Measurements from ENCODE around the gene BUB3. TPM values are rescaled to one million over a fixed set of nuclear protein-coding genes. Genes with fewer than 3 reads are reported as not detected.
A peak's percentile ranks its signal among the peaks of the same experiment; 100 is the strongest.

BUB3 gene
- total and polyA plus RNA-seq, 8 donors = 33.4 to 160 (median 62.4) TPM

DNA sequence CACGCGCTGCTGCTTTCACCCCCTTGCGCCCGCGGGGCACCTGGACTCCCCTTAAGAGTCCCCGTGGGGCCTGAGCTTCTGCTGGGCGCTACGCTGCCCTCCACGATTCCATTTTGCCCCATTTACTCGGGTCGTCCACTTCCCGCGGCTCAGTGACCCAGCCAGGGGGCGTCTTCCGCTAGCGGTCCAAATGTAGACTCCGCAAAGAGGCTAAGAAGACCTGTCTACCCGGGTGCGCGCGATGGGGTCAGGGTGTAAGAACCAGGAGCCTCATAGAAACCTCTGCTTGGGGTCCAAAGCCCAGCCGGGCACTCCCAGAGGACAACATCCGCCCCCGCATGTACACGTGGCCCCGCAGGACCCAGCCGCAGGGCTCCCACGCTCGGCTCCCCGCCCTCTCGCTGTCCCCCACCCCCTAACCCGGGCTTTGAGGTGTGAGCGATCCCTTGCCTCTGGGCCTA lies 11.5 kb upstream of the BUB3 start:
- intact Hi-C loops (cut with DNase I; ENCODE audit: low total_unique reads) = no loop called here
- Histone ChIP-seq H3K27ac (no peak overlapping the region), H3K27me3 (peaks cover 84 to 100% (median 100%) of the 10 kb centered on the region in 3 donors), H3K4me3 (peak overlapping the region in 1 of 4 donors; percentile 8), H3K36me3 (no peaks in the 10 kb centered on the region), H3K9me3 (no peaks in the 10 kb centered on the region), H3K4me1 (peaks cover 14 to 61% (median 40%) of the 10 kb centered on the region in 4 donors)
- 2 to 8% (median 5%) methylated on average over 21 to 33 of the region's 33 CpGs for WGBS, 5 donors
- no peak for DNase-seq
- TF ChIP-seq POLR2A (IDR thresholded peaks at IDR 0.05) = no peak

DNA sequence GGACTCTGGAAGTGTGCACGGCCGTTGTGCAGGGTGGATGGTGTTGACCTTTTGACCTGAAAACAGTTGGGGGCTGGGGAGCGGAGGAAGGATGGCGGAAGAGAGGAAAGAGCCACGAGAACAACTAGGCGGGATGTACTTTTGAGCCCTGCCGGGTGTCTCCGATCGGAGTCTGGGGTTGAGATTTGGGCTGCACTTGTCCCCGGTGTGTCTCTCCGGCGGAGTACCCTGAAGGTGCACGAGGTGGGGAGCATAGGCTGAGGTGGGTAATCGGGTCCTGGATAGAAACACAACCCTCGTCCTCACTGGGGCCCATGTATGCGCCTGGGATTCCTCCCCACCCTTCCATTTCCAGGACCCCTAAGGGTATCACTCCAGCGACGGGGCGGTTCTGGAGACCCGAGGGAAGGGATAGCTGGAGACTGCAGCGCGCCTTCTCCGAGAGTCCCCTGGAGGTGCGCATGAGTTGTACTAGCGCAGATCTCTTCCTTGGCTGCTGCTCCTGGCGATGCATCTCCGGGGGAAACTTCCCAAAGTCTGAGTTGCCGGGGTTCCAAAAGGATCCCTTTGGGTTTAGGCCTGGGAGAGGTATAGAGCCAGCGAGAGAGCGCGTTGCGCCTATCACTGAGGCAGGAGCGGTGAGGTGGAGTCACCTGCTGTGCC lies 10.9 kb upstream of the BUB3 start:
- no peaks in the 10 kb centered on the region for H3K36me3 ChIP-seq
- DNase-seq = no peak
- H3K27ac ChIP-seq = no peak overlapping the region
- no peak overlapping the region for H3K4me3 ChIP-seq
- WGBS, 5 donors = 5 to 10% (median 8%) methylated on average over 31 to 33 of the region's 33 CpGs
- H3K4me1 ChIP-seq = peaks cover 13 to 64% (median 44%) of the 10 kb centered on the region in 4 donors
- H3K27me3 ChIP-seq = peaks cover 88 to 100% (median 100%) of the 10 kb centered on the region in 3 donors
- intact Hi-C loops (cut with DNase I; ENCODE audit: low total_unique reads) = no loop called here
- H3K9me3 ChIP-seq = no peaks in the 10 kb centered on the region
- TF ChIP-seq, protein P1, sequence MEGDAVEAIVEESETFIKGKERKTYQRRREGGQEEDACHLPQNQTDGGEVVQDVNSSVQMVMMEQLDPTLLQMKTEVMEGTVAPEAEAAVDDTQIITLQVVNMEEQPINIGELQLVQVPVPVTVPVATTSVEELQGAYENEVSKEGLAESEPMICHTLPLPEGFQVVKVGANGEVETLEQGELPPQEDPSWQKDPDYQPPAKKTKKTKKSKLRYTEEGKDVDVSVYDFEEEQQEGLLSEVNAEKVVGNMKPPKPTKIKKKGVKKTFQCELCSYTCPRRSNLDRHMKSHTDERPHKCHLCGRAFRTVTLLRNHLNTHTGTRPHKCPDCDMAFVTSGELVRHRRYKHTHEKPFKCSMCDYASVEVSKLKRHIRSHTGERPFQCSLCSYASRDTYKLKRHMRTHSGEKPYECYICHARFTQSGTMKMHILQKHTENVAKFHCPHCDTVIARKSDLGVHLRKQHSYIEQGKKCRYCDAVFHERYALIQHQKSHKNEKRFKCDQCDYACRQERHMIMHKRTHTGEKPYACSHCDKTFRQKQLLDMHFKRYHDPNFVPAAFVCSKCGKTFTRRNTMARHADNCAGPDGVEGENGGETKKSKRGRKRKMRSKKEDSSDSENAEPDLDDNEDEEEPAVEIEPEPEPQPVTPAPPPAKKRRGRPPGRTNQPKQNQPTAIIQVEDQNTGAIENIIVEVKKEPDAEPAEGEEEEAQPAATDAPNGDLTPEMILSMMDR (IDR thresholded peaks at IDR 0.05) = no peak
- no peak for TF ChIP-seq POLR2A (IDR thresholded peaks at IDR 0.05)
- TF ChIP-seq POLR2AphosphoS5 (IDR thresholded peaks at IDR 0.05) = no peak
- no peak for TF ChIP-seq EP300 (IDR thresholded peaks at IDR 0.05)

GRCh38 chr10:123143825-123144168 lies 10.4 kb upstream of the BUB3 start:
- intact Hi-C loops (cut with DNase I; ENCODE audit: low total_unique reads) = no loop called here
- DNase-seq = no peak
- no peaks in the 10 kb centered on the region for H3K9me3 ChIP-seq
- H3K27ac ChIP-seq = no peak overlapping the region
- peaks cover 93 to 100% (median 100%) of the 10 kb centered on the region in 3 donors for H3K27me3 ChIP-seq
- H3K4me3 ChIP-seq = no peak overlapping the region
- peaks cover 13 to 69% (median 49%) of the 10 kb centered on the region in 4 donors for H3K4me1 ChIP-seq
- no peaks in the 10 kb centered on the region for H3K36me3 ChIP-seq
- 9 to 14% (median 11%) methylated on average over 10 of the region's 10 CpGs for WGBS, 5 donors
- TF ChIP-seq POLR2AphosphoS5 (IDR thresholded peaks at IDR 0.05) = no peak

GRCh38 chr10:123144697-123145541 lies 9.3 kb upstream of the BUB3 start:
- TF ChIP-seq, protein P1 (IDR thresholded peaks at IDR 0.05) = no peak
- TF ChIP-seq EP300 (IDR thresholded peaks at IDR 0.05) = no peak
- TF ChIP-seq POLR2AphosphoS5 (IDR thresholded peaks at IDR 0.05) = no peak
- no peak for TF ChIP-seq POLR2A (IDR thresholded peaks at IDR 0.05)
- peaks cover 91 to 100% (median 100%) of the 10 kb centered on the region in 3 donors for H3K27me3 ChIP-seq
- intact Hi-C loops (cut with DNase I; ENCODE audit: low total_unique reads) = no loop called here
- peak in 1 of 2 donors; percentile 31 for DNase-seq
- no peaks in the 10 kb centered on the region for H3K36me3 ChIP-seq
- no peaks in the 10 kb centered on the region for H3K9me3 ChIP-seq
- no peak overlapping the region for H3K27ac ChIP-seq
- no peak overlapping the region for H3K4me3 ChIP-seq
- peaks cover 4 to 70% (median 48%) of the 10 kb centered on the region in 4 donors for H3K4me1 ChIP-seq
- 4 to 7% (median 5%) methylated on average over 22 to 29 of the region's 29 CpGs for WGBS, 5 donors

GRCh38 chr10:123145542-123146012 lies 8.6 kb upstream of the BUB3 start:
- Histone ChIP-seq H3K36me3 (no peaks in the 10 kb centered on the region), H3K9me3 (no peaks in the 10 kb centered on the region), H3K27ac (no peak overlapping the region), H3K27me3 (peaks cover 91 to 100% (median 100%) of the 10 kb centered on the region in 3 donors), H3K4me3 (peak overlapping the region in 1 of 4 donors; percentile 28), H3K4me1 (peaks cover 3 to 71% (median 50%) of the 10 kb centered on the region in 4 donors)
- DNase-seq = no peak
- no peak for TF ChIP-seq POLR2A (IDR thresholded peaks at IDR 0.05)
- no peak for TF ChIP-seq POLR2AphosphoS5 (IDR thresholded peaks at IDR 0.05)
- no peak for TF ChIP-seq EP300 (IDR thresholded peaks at IDR 0.05)
- TF ChIP-seq, protein P1 (IDR thresholded peaks at IDR 0.05) = no peak
- intact Hi-C loops (cut with DNase I; ENCODE audit: low total_unique reads) = no loop called here
- WGBS, 5 donors = 6 to 14% (median 7%) methylated on average over 13 to 14 of the region's 14 CpGs

Measured in stomach (tissue), 9 donors.